IPS-20b (cell line): ENCODE results near the gene WBP2.
"Not testable (repeated sequence)": the region's sequence is repeated elsewhere in the genome, so short reads cannot be mapped to it uniquely, and the experiment has no call there.

Experiments used
- H3K27ac ChIP-seq: one replicate; pipeline ENCODE4 v1.5.1; 2013; ENCODE audit warnings: low read length
- H3K27me3 ChIP-seq: 2 replicates; pipeline ENCODE4 v1.6.1; 2013; ENCODE audit warnings: mild to moderate bottlenecking, low read length, inconsistent platforms; ENCODE audit not compliant: insufficient read depth
- H3K36me3 ChIP-seq: 2 replicates; pipeline ENCODE4 v1.6.1; 2013; ENCODE audit warnings: low read depth, mild to moderate bottlenecking, inconsistent platforms, low read length, moderate library complexity; ENCODE audit not compliant: insufficient read depth
- H3K4me1 ChIP-seq: 2 replicates; pipeline ENCODE4 v1.6.1; 2013; ENCODE audit warnings: mild to moderate bottlenecking, control low read depth, inconsistent platforms, low read length, moderate library complexity; ENCODE audit not compliant: insufficient read depth
- H3K4me3 ChIP-seq: 2 replicates; pipeline ENCODE4 v1.5.1; 2013; ENCODE audit warnings: mild to moderate bottlenecking, low read length, inconsistent platforms
- H3K9ac ChIP-seq: 2 replicates; pipeline ENCODE4 v1.6.1; 2013; ENCODE audit warnings: low read depth, mild to moderate bottlenecking, inconsistent platforms, low read length, moderate library complexity
- H3K9me3 ChIP-seq: 2 replicates; pipeline ENCODE4 v1.6.1; 2013; ENCODE audit warnings: mild to moderate bottlenecking, low read depth, low read length, inconsistent platforms; ENCODE audit not compliant: insufficient read depth

Gene WBP2

GRCh38 chr17:75813081-75814020 lies 41.8 kb downstream of the WBP2 start:
- Histone ChIP-seq H3K27me3 (no peaks in the 10 kb centered on the region), H3K36me3 (peaks cover 81% of the 10 kb centered on the region), H3K9me3 (no peaks in the 10 kb centered on the region), H3K9ac (no peak overlapping the region), H3K4me3 (no peak overlapping the region), H3K4me1 (no peaks in the 10 kb centered on the region), H3K27ac (no peak overlapping the region)

DNA sequence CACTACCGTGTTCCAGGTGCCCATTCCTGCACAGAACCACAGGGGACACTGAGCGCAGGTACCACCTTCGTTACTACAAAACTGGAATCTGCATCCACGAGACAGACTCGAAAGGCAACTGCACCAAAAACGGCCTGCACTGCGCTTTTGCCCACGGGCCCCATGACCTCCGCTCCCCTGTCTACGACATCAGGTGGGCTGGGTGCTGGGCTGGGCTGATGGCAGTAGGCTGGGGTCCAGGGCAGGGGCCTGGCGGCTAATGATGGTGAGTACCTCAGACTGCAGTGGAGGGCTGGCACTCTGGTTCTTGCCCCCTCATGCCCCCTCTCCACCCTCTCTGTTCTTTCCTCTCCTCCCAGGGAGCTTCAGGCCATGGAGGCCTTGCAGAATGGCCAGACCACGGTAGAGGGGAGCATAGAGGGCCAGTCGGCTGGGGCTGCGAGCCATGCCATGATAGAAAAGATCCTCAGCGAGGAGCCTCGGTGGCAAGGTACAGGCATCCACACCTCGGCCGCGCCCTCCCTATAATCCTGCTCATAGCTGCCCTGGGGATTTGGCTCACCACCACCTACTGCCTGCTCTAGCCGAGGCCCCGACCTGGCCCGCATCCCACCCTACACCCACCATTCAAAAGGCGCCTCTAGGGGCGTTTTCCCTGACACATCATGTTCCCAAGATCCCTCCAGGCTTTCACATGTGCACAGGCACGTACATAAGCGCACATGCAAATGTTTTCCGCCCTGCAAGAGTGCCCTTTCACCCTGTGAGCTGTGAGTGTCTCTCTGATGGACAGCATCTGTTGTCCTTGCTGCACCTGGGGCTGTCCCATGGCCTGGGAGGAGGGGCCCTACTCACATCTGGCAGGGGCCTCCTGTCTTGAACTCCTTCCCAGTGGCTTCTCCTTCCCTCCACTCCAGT lies 42.8 kb downstream of the WBP2 start:
- Histone ChIP-seq H3K9ac (no peak overlapping the region), H3K27me3 (no peaks in the 10 kb centered on the region), H3K9me3 (no peaks in the 10 kb centered on the region), H3K4me3 (no peak overlapping the region), H3K4me1 (no peaks in the 10 kb centered on the region), H3K27ac (no peak overlapping the region), H3K36me3 (peaks cover 71% of the 10 kb centered on the region)

GRCh38 chr17:75811174-75811573 lies 44.0 kb downstream of the WBP2 start:
- Histone ChIP-seq H3K36me3 (peaks cover 59% of the 10 kb centered on the region), H3K9me3 (no peaks in the 10 kb centered on the region), H3K27me3 (no peaks in the 10 kb centered on the region), H3K9ac (no peak overlapping the region), H3K27ac (no peak overlapping the region), H3K4me1 (no peaks in the 10 kb centered on the region), H3K4me3 (no peak overlapping the region)

DNA sequence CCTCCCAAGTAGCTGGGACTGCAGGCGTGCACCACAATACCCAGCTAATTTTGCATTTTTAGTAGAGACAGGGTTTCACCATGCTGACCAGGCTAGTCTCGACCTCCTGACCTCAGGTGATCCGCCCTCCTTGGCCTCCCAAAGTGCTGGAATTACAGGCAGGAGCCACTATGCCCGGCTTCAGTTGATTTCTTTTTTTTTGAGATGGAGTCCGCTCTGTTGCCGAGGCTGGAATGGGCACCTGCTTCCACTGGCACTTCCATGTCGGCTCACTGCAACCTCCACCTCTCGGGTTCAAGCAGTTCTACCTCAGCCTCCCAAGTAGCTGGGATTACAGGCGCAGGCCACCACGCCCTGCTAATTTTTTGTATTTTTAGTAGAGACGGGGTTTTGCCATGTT lies 44.4 kb downstream of the WBP2 start:
- not testable (repeated sequence) for H3K4me3 ChIP-seq, H3K4me1 ChIP-seq, H3K9ac ChIP-seq, H3K27me3 ChIP-seq, H3K27ac ChIP-seq, H3K9me3 ChIP-seq
- H3K36me3 ChIP-seq = peaks cover 56% of the 10 kb centered on the region

DNA sequence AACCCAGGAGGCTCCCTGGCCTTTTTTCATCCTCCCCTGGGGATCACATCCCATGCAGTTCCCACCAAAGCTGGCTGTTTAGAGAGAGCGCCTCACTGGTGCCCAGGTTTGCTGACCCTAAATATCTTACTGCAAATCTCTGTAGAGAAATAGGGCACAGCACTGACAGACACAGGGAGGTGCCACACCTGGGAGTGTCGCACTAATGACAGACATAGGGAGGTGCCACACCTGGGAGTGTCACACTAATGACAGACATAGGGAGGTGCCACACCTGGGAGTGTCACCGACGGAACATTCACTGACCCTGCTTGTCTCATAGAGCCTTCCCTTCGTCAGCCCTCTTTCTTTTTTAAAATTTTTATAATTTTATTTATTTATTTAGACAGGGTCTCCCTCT lies 44.9 kb downstream of the WBP2 start:
- Histone ChIP-seq H3K27ac (no peak overlapping the region), H3K9me3 (no peaks in the 10 kb centered on the region), H3K9ac (no peak overlapping the region), H3K36me3 (peaks cover 52% of the 10 kb centered on the region), H3K4me1 (no peaks in the 10 kb centered on the region), H3K27me3 (no peaks in the 10 kb centered on the region), H3K4me3 (no peak overlapping the region)

- H3K27ac ChIP-seq = no peak overlapping the region
- no peaks in the 10 kb centered on the region for H3K4me1 ChIP-seq
- H3K9me3 ChIP-seq = no peaks in the 10 kb centered on the region
- peaks cover 46% of the 10 kb centered on the region for H3K36me3 ChIP-seq
- H3K27me3 ChIP-seq = no peaks in the 10 kb centered on the region
- no peak overlapping the region for H3K9ac ChIP-seq
- no peak overlapping the region for H3K4me3 ChIP-seq
Observed at GRCh38 chr17:75809631-75810111, 45.5 kb downstream of the WBP2 start.

- Histone ChIP-seq H3K4me3 (no peak overlapping the region), H3K27ac (no peak overlapping the region), H3K36me3 (peaks cover 40% of the 10 kb centered on the region), H3K9ac (no peak overlapping the region), H3K9me3 (no peaks in the 10 kb centered on the region), H3K4me1 (no peaks in the 10 kb centered on the region), H3K27me3 (no peaks in the 10 kb centered on the region)
Observed at GRCh38 chr17:75808905-75809621, 46.1 kb downstream of the WBP2 start.

GRCh38 chr17:75808549-75808904 lies 46.6 kb downstream of the WBP2 start:
- H3K4me3 ChIP-seq = no peak overlapping the region
- H3K9ac ChIP-seq = no peak overlapping the region
- no peaks in the 10 kb centered on the region for H3K9me3 ChIP-seq
- H3K36me3 ChIP-seq = peaks cover 40% of the 10 kb centered on the region
- H3K27ac ChIP-seq = no peak overlapping the region
- H3K27me3 ChIP-seq = no peaks in the 10 kb centered on the region
- no peaks in the 10 kb centered on the region for H3K4me1 ChIP-seq

- H3K4me3 ChIP-seq = no peak overlapping the region
- no peaks in the 10 kb centered on the region for H3K4me1 ChIP-seq
- H3K9ac ChIP-seq = no peak overlapping the region
- H3K27ac ChIP-seq = no peak overlapping the region
- peaks cover 38% of the 10 kb centered on the region for H3K36me3 ChIP-seq
- no peaks in the 10 kb centered on the region for H3K9me3 ChIP-seq
- no peaks in the 10 kb centered on the region for H3K27me3 ChIP-seq
Observed at GRCh38 chr17:75807861-75808260, 47.3 kb downstream of the WBP2 start.

- Histone ChIP-seq H3K36me3 (peaks cover 33% of the 10 kb centered on the region), H3K4me1 (no peaks in the 10 kb centered on the region), H3K27me3 (no peaks in the 10 kb centered on the region), H3K4me3 (no peak overlapping the region), H3K9me3 (no peaks in the 10 kb centered on the region), H3K27ac (no peak overlapping the region), H3K9ac (no peak overlapping the region)
Observed at GRCh38 chr17:75806822-75807500, 48.2 kb downstream of the WBP2 start.

GRCh38 chr17:75803883-75804282 lies 51.3 kb downstream of the WBP2 start:
- Histone ChIP-seq H3K4me3 (no peak overlapping the region), H3K4me1 (no peaks in the 10 kb centered on the region), H3K27ac (no peak overlapping the region), H3K9me3 (no peaks in the 10 kb centered on the region), H3K36me3 (peaks cover 27% of the 10 kb centered on the region), H3K27me3 (no peaks in the 10 kb centered on the region), H3K9ac (no peak overlapping the region)
